HG03108 (cell line): ENCODE results near the gene CD93.

Source experiments
- ATAC-seq: cut with Tn5 transposase; IDR thresholded peaks from one replicate; pipeline ENCODE4 v1.9.1; 2021; ENCODE audit warnings: moderate library complexity; ENCODE audit not compliant: unreplicated experiment

Gene CD93

GRCh38 chr20:23086056-23086566 is at the start of gene CD93:
TSS of gene CD93 (minus strand) at chr20:23086324. CDS start at chr20:23086192, 132 bp downstream.
- ATAC-seq = no peak

- no peak for ATAC-seq
These were observed 47.5 kb upstream of the CD93 start for GRCh38 chr20:23133560-23133998.

- no peak for ATAC-seq
These were observed 46.9 kb upstream of the CD93 start for GRCh38 chr20:23132930-23133559.

- ATAC-seq = no peak
These were observed 46.3 kb upstream of the CD93 start for GRCh38 chr20:23132293-23132929.

GRCh38 chr20:23131766-23132165 is 45.6 kb upstream of the CD93 start:
- ATAC-seq = no peak

- no peak for ATAC-seq
These were observed 44.6 kb upstream of the CD93 start for GRCh38 chr20:23130622-23131140.

GRCh38 chr20:23129891-23130621 is 43.9 kb upstream of the CD93 start:
- no peak for ATAC-seq

- ATAC-seq = no peak
These were observed 43.1 kb upstream of the CD93 start for GRCh38 chr20:23129266-23129665.

GRCh38 chr20:23128461-23129125 is 42.5 kb upstream of the CD93 start:
- no peak for ATAC-seq

- no peak for ATAC-seq
These were observed 41.6 kb upstream of the CD93 start for GRCh38 chr20:23127506-23128279.

GRCh38 chr20:23126281-23127061 is 40.3 kb upstream of the CD93 start:
- ATAC-seq = no peak

GRCh38 chr20:23125625-23126191 is 39.6 kb upstream of the CD93 start:
- ATAC-seq = no peak

- no peak for ATAC-seq
These were observed 39.0 kb upstream of the CD93 start for GRCh38 chr20:23125159-23125558.

- no peak for ATAC-seq
These were observed 37.8 kb upstream of the CD93 start for GRCh38 chr20:23123886-23124285.

GRCh38 chr20:23122796-23123655 is 36.9 kb upstream of the CD93 start:
- no peak for ATAC-seq

- no peak for ATAC-seq
These were observed 36.2 kb upstream of the CD93 start for GRCh38 chr20:23122321-23122720.

GRCh38 chr20:23121751-23122320 is 35.7 kb upstream of the CD93 start:
- ATAC-seq = no peak
